ENCODE data around the gene TUBA4A.

GRCh38 chr2:219228911-219229304 is 24.8 kb downstream of the TUBA4A start:
- TF ChIP-seq CTCF (IDR thresholded peaks at IDR 0.05; ENCODE audit: insufficient read depth, low read length) (no peak), POLR2AphosphoS5 (IDR thresholded peaks at IDR 0.05; ENCODE audit: low read depth) (no peak)
